HG03097 (cell line): ENCODE results near the gene MAGEF1.

Experiments used
- ATAC-seq: cut with Tn5 transposase; IDR thresholded peaks from one replicate; pipeline ENCODE4 v1.9.1; 2021; ENCODE audit not compliant: unreplicated experiment, low FRiP score

Gene MAGEF1

GRCh38 chr3:184693011-184693975 is 18.6 kb downstream of the MAGEF1 start:
- no peak for ATAC-seq

- no peak for ATAC-seq
Measured at GRCh38 chr3:184691397-184692231, 20.2 kb downstream of the MAGEF1 start.

DNA sequence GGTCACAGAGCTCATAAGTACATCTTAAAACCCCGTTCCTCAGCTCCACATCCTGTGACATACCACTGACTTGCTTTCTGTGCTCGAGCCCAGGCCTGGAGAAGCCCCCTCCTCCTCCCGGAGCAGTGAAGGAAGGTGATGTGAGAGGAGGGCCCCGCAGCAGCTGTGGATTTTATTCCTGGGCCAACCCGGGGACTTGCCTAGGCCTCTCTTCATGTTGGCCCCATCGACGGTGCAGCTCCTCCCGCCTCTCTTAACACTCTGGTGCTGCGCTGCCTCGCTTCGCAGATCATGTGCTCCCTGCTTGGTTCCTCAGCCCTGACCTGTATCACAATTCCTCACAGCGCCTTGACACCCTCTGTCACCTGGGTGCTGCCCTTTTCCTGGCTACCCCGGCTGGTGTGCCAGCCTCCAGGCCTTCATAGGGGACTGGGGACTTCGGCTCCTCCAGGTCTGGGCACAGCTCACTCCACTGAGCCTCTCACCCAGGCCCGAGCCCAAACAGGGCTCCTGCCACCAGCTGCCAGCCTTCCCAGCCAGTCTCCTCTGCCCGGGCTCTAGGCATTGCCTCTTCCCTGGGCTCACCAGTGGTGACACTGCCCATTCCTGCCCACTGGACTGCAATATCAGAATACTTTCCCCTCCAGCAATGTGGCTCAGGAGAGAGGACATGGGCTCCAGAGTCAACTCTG is 21.5 kb downstream of the MAGEF1 start:
- no peak for ATAC-seq

DNA sequence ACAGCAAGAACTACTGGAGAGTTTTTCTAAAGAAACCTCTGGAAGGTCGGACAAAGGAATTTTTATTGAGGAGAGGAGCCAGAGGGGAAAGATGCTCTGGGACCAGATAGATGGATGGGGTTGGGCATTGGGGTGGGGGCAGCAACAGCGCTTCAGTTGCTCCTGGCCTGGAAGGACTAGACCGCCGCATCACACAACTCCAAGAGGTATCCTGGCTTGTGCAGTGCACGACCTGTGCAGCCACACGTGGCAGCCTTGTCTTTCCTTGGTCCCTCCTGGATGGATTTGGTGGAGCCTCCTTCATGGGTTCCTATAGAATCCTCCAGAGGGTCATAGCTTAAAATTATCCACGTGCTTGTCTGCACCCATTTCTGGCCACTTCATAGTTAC is 23.0 kb downstream of the MAGEF1 start:
- no peak for ATAC-seq

- no peak for ATAC-seq
Measured at GRCh38 chr3:184688251-184688881, 23.5 kb downstream of the MAGEF1 start.

DNA sequence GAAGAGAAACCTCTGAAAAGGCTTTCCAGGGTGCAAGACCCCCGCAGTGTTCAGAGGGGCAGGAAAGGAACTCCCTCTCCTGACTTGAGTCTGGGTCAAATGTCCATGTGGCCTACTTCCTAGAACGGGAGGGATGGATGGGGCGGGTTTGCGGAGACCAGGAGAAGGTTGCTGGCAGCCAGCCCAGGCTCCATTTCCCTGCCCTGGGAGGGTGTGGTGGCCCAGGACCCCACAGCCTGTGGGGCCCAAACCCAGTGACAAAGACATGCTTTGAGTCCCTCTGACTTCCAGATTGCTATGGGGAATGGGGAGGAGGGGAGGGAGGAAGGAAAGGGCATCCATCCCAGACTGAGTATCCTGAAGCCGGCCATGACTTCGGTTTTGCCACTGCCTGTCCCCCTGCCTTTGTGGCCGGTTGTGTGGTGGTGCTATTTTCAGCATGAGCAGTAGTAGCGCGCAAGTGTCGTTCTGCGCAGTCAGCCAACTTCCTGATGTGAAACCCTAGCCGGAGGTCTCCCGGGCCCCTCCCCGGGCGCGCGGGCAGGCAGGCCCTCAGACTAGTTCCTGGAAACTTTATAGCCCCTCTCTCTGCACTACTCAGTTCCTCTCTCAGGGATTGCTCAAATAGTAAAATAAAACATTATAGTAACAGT is 24.4 kb downstream of the MAGEF1 start:
- no peak for ATAC-seq

GRCh38 chr3:184685646-184686045 is 26.2 kb downstream of the MAGEF1 start:
- no peak for ATAC-seq

- no peak for ATAC-seq
Measured at GRCh38 chr3:184685055-184685454, 26.8 kb downstream of the MAGEF1 start.

DNA sequence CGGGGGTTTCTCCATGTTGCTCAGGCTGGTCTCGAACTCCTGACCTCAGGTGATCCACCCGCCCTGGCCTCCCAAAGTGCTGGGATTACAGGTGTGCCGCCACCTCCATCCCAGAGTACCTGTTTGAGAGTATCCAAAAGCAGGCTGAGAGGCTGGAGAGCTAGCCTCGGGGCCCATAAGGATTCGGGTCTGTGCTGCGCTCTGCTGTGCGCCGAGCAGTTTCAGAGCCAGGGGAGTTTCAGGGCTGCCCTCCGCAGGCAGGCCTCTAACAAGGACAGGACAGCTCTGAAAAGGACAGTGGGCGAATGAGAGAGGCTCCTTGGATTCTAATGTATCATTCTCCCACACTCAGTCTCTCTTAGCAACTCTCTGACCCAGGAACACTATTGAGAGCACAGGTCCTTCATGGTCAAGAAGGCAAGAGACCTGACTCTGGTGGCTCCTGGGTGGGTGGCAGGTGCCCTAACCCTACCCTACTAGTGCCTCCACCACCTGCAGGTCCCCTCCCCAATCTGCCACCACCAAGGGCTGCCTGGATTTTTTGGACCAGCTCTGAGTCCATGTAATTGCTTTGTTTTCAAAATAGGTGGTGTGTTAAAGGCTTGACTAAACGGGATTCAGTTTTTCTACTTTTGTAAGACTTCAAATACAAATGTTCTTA is 27.8 kb downstream of the MAGEF1 start:
- ATAC-seq, result no peak

GRCh38 chr3:184683234-184683633 is 28.6 kb downstream of the MAGEF1 start:
- ATAC-seq, result no peak

DNA sequence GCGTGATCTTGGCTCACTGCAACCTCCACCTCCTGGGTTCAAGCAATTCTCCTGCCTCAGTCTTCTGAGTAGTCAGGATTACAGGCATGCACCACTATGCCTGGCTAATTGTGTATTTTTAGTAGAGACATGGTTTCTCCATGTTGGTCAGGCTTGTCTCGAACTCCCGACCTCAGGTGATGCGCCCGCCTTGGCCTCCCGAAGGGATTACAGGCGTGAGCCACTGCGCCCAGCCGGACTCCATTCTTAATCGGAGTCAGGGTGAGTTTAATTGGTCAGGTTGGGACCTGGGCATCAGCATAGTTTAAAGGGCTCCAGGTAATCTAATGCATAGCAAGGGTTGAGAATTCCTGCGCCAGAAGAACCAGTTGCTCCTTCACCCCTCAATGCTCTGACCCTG is 29.2 kb downstream of the MAGEF1 start:
- no peak for ATAC-seq

DNA sequence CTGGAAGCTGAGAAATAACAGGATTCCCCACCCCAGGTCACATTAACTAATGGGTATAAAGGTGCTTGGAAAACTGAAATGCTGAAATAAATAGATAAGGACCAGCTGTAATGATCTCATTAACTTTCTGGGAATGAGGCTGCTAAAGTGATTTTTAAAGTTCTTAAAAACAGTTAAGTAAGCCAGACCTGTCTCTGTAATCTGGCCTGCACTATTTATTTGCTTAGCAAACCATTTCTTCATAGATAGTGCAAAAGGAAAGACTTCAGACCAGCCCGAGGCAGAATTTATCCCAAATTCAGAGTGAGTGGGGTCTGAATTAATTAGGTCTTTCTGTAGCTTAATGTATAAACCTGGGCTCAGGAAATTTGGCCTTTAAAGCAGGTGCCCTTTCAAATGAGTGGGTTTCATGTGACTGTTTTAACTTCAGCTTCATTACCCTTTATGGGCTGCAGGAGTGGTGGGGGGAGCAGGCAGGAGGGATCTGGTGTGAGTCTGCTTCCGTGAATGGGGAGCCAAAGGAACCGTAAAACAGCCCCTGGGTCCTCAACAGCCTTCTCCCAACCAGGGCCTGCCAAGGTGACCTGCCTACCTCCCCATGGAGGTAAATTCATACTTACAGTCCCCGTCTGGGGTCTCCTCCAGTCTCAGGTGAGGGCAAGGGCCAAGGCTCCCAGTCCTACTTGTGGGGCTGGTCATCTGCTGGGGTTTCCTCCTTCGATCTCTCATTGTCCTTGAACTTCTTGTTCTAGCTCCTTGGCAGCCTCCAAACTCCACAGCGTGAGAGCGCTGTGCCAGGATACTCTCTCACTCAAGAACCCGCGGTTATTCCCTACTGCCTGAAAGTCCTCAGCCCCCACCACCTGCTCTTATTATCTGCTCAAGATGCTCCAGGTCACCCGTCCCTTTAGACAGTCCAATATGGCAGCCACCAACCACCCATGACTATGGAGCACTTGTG is 31.2 kb downstream of the MAGEF1 start:
- no peak for ATAC-seq

GRCh38 chr3:184679056-184679816 is 32.6 kb downstream of the MAGEF1 start:
- ATAC-seq, result no peak

GRCh38 chr3:184678317-184679055 is 33.4 kb downstream of the MAGEF1 start:
- no peak for ATAC-seq

DNA sequence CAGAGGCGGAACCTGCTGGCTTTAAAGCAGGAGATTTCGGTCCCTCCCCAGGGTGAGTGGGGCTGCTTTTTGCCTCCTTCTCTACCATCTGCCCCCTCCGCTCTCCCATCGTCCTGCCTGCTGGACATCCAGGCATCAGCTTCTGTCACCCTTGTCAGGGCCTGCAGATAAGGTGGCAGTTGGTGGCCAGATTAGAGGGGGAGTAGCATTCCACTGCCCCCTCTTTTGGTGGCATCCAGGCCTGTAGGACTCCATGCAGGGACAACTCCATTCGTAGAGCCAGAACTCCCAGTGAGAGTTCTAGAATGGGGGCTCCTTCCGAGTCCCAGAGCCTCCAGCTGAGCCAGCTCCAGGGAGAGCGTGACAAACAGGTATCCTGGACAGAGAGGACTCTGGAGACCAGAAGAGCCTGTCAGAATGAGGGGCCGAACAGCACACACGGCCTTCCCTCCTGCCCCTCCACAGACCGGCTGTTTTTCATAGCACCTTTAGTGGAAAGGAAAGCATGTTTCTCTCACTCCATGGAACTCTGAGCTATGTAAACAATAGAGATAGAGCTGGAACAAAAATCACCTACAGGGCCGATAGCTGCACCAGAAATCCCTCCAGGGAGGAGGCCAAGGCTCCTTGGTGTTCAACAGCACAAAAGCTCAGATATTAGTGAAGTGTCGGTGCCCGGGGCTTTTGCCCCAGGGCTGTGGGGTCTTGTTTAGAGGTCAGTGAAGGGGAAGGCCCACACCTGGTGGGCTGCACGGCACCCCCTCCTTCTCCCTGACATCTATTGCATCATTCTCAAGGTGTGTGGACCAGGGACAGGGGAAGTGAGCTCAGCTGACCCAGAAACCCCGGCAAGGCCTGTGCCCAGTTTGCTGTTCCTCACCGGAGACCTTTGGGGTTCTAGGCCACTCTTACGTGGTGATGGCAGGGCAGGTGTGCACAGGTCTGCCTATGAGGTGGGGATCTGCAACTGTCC is 34.2 kb downstream of the MAGEF1 start:
- no peak for ATAC-seq

DNA sequence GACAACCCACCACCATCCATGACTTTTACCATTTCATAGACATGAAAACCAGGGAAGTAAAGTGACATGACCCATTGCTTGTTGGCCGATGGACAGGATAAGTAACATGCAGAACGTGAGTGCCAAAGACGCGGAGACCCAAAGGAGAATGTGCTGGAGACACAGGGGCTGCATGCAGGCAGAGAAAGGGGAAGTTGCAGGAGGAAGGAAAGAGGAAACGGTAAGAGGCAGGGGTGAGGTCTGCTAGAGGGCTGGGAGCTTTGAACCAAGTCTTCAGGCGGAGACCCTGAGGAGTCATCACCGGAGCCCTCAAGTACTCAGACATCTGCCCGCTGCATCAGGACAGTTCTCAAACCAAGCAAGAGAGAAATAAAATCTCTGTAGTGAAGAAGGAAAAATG is 34.9 kb downstream of the MAGEF1 start:
- no peak for ATAC-seq
